Superior temporal gyrus (tissue), 1 donor: Measurements from ENCODE around the gene VWA7.

ENCODE experiments used
- DNase-seq: peaks from one replicate; pipeline ENCODE4 v3.0.0-alpha.2; 2016; ENCODE audit errors: extremely low spot score

The VWA7 gene

DNA sequence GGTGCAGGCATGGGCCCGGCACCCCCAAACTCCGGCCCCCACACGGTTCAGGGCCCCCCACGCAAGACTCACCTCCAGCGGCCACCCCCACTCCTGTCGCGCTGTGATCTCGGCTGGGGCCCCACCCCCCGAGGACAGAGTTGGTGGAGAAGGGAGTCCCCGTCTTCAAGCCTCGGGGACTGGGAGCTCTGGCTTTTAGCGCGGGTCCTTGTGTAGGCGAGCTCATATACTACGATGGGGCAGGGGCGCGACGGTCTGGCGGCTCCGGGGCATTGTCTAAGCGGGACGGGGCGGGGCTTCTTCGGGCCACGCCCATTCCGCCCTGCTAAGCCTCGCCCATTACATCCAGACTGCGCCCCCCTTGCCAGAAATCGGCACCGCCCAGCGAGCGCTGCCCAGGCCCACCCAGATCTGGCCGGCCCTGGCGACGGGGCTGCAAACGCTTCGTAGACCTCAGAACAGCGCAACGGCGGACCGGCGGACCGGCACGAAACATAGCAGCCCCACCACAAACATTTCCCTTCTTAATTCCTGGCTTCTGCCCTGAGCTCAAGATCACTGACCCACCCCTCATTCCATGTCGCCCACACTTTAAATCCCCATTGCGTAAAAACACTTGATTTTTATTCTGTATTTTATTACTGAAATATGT lies 47.0 kb downstream of the VWA7 start:
- DNase-seq: peak; percentile 64

DNA sequence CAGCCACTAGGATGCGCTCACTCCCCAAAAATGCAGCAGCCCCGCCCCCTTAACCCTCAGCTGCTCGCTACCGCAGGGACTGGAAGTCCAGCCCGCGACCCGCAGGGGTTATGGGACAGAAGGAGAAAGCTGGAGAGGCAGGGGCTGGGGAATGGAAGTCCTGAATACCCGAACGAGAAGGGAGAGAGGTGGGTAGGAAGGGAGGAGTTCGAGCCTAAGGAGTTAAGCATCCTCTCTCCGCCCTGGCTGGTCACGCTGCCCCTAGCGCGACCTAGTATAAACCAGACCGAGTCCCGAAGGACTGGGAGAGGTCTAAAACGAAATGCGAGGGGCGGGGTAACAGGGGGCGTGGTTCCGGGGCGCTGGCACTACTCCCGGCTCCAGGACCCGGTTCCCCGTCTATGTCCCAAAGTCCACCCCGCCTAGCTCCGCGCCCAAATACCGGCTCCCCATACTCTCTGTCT lies 47.6 kb downstream of the VWA7 start:
- peak; percentile 79 for DNase-seq

DNA sequence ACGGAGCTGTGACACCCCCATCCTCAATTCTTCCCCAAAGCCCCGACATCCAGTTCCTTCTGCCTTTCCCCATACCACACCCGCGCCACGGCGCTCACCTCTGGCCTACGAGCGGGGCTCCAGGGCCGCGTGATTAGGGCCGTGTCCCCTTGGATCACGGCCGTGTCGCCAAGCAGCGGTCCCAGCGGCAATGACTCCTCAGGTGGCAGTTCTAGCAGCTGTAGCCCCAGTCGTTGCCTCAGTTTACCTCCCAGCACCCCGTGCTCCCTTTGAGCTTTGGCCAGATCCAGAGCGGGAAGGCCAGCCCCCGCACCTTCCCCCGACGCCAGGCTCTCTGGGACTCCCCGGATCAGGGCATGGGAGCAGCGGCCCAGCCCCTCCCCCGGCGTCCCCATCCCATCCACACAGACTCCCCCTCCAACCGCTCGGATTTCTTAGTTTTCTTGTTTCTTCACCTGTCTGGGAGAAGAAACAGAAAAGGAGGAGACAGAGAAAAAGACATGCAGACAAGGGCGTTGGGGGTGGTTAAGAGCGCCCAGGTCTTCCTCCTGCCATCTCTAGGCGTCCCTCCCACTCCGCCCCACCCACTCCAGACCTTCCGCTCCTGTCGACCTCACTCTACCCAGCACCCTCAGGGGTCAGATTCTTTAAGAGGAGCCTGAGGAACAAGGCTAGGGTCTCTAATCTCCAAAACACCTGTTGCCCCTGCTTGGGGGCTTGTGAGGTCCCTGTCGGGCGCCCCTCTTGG lies 48.2 kb downstream of the VWA7 start, which contains the start of gene DDAH2:
Gene DDAH2, minus strand, starts transcription at position 533 of the 748 bp plus-strand sequence. Its CDS starts 138 bp downstream, at position 395.
- DNase-seq: no peak

DNA sequence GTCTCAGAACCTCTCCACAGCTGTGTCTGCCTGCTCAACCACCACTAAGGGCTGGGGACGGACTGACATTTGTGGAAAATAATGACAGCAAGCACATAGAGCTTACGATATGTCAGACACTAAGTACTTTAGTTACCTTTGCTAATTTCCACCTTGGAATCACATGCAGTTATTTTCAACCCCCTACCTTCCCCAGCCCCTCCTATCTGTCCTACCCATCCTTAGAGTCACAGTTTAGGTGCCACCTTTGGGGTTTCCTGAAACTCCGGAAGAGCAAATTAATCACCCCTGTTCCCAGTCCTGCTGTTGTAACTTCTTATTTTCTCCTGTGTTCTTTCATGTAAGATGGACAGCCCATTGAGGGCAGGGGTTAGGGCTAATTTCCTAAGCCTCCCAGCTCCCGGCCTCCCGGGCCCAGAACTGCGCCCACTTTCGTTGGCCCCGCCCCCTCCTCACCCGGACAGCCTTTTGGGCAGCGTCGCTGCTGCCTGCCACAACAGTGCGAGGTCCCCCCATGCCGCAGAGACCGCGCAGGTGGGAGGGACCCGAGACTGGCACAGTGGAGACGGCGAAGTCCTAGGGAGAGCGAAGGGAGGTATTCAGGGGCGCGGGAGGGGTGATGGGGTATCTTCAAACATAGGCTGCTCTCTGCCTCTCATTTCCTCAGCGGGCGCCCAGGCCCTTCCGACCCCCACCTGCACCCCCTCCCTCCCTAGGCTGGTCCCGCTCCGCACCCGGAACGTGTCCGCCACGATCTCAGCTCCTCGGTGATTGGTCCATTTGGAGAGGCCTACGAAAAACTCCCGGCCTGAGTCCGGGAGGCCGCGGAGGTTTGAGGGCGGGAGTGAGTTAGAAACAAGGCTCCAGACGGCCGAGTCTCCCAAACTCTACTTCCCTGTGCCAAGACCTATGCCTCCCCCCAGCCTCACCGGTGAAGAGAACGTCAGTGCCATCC lies 49.1 kb downstream of the VWA7 start:
- no peak for DNase-seq

DNA sequence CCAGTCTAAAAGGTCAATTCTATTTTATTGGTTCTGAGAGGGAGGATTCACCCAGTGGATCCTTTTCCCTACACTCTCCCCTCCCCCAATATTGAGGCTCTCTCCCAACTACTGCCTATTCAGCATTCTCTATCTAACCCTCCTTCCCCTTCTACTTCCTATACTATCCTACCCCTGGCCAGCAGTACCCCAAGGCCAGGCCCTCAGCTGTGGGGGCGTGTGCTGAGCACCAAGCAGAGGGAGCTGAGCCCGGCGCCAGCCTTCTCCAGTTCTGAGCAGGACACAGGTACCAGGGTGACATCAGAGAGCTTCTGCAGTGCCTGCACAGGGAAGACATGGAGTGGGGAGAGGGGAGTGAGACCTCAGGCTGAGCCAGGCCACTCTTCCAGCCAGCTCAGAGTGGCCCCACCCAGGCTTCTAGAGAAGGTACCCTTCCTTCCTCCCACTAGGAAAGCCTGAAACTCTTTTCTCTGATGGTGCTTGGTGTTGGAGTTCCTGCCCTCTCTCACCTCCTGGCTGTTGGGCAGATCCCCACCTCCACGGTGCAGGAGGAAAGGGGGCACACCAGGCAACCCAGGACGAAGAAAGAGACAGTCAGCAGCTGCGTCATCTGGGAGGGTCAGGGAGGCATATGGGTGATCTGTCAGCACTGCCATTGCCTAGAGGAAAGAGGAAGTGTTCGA lies 50.0 kb downstream of the VWA7 start:
- DNase-seq: no peak

DNA sequence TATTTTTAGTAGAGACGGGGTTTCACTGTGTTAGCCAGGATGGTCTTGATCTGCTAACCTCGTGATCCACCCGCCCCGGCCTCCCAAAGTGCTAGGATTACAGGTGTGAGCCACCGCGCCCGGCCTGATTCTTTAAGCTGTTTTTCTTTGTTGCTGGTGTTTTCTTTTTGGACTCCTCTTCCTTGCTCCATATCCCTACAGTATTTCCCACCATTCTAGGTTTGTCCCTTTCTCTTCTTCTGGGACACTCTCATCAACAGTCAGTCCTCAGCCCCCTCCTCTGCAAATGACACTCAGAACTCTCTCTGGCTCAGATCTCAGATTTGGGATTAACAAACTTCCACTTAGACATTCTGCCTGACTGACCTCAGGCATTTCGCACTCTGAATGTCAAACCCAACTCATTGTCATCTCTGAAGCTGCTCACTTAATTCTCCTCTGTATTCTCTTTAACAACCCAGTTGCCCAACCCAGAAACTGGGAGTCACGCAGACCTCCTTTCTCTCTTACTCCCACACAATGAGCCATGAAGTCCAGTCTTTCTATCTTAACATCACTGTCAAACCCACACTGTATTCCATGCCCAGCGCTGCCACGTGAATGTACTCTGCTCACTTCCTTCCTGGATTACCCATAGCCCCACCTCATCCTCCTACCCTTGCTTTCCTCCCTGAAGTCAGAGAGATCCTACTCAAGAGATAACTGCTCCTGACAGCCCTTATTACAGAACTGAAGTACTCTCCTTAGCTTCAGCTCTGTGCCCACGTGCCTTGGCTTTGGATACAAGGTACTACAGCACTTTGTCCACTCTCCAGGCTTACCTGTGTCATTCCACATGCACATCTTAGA lies 51.4 kb downstream of the VWA7 start:
- DNase-seq: no peak

DNA sequence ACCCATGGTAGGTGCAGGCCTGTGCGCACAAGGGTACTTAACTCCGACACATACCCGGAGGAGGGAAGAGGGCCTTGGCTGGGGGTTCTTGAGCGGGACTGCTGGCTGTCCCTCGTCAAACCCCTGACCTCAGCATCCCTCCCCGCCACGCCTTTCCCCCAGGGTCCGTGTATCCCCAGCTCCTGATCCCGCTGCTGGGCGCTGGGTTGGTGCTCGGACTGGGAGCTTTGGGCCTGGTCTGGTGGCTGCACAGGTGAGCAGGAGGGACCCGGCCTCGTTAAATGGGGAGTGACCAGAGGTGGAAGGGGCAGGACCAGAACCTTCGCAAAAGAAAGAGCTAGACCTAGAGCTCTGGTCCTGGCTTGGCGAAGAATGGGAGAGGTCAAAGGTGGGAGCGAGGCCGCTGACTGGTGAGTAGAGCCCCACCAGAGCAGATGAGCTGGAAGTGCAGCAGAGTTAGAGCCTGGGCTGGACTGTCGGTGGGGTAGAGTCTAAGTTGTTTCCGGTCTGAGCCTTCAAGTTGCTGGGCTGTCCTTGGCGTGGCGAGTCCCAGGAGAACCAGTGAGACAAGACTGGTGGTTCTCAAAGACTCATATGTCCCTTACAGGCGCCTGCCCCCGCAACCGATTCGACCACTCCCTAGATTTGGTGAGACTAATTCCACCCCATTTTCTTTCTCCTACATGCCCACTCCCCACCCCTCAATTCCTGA lies 53.0 kb downstream of the VWA7 start:
- no peak for DNase-seq

DNA sequence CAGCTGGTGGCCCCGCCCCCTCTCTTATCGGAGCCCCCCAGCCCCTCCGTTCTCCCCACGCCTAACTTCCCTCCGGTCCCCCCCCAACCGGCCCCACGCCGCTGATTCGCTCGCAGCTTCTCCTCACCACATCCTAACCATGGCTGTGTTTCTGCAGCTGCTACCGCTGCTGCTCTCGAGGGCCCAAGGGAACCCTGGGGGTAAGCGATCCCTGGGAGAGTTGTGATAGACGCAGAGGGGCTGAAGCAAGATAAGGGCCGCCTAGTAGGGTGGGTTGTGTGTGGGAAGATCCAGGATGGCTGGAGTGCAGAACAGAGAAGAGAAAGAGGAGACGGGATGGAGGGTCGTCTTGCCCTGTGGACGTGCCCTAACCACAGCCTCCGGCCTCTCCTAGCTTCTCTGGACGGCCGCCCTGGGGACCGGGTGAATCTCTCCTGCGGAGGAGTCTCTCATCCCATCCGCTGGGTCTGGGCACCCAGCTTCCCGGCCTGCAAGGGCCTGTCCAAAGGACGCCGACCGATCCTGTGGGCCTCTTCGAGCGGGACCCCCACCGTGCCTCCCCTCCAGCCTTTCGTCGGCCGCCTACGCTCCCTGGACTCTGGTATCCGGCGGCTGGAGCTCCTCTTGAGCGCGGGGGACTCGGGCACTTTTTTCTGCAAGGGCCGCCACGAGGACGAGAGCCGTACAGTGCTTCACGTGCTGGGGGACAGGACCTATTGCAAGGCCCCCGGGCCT lies 53.7 kb downstream of the VWA7 start, which contains the start of gene MPIG6B:
Gene MPIG6B, plus strand, starts transcription at position 129 of the 735 bp plus-strand sequence. Its CDS starts 11 bp downstream, at position 140.
- DNase-seq: no peak

DNA sequence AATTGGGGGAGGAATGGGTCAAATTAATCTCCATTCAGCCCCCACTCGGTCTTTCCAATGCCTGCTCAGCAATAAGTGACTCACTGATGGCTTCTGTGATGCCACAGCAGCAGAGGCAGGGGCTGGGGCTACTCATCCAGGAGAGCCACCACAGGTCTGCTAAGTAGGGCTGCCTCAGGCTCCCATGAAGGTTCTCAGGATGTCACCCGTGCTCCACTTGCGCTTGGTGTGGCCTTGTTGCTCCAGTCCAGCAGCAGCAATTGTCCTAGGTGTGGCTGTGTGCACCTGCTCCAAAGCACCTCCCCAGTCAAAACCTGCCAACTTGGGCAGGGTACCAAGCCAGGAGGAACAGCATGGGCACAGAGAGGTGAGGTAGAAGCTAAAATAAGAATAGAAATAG lies 55.0 kb downstream of the VWA7 start:
- DNase-seq: no peak

DNA sequence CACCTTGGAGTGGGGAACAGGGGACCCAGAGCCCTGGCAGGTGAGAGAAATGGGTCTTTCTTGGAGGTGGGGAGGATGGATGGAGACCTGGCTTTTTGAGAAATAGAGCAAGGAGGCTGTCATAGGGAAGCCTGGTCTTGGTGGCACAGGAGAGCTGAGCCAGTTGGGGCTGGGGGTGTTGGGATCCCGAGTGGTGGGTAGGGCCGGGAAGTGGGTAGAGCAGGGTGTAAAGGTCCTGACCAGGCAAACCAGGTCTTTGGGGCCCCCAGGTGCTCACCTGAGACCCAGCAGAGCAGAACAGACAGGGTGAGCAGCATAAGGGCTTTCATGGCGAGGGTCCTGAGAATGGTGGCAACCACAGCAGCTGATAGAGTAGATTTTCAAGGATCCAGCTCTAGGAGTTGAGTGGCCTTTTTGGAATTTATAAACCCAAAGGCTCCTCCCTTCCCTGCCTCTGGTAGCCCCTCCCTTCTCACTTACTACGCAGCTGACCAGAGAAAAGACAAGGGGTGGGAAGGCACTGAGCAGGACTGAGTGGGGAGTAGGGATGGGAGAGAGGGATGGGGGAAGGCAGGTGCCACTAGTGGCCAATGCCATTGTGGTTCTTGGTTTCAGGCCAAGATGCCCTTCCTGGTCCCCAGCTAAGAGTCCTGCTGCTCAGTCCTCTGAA lies 55.6 kb downstream of the VWA7 start, which contains the start of gene LY6G6C:
Gene LY6G6C, minus strand, starts transcription at position 396 of the 670 bp plus-strand sequence. Its CDS starts 67 bp downstream, at position 329.
- DNase-seq: no peak

DNA sequence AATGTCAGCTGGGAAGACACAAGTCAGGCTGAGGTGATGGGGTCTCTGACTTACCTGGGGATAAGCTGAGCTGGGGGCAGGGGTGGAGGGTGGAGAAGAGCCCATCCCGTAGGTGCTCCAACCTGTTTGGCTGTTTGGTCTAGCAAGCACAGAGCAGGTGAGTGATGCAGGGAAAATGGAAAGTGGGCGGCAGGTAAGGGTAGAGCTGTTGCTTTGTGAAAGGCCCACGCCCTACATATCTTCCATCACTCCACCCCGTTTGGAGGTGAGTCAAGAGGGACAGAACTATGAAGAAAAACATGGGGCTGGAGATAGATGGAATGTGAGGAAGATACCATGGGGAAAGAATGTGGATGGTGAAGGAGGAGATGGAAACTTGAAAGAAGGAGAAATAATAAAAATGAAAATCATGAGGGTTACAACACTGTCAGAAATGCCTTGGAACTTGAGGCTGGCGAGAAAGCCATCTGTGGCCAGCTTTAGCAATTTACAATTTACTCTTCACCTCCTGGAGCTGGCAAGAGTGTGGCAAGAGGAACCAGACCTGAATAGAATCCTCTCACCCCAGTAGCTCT lies 56.8 kb downstream of the VWA7 start:
- DNase-seq: no peak

DNA sequence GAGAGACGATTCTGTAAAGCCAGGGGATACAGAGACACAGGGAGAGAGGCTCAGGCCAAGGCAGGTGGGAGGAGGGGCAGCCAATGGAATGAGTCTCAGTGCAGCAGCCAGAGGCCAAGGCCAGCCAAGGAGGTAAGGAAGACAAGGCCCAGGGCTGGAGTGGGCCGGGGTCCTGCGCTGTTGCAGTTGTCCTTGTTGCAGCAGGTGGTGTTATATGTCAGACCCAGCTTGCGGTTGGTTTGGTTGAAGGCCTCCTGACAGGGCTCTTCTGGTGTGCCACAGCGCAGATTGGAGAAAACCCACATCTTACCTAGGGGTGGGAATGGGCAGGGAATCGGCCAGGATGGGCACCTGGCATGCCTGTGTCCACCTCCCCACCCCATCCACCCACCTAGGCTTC lies 58.1 kb downstream of the VWA7 start:
- DNase-seq: no peak

DNA sequence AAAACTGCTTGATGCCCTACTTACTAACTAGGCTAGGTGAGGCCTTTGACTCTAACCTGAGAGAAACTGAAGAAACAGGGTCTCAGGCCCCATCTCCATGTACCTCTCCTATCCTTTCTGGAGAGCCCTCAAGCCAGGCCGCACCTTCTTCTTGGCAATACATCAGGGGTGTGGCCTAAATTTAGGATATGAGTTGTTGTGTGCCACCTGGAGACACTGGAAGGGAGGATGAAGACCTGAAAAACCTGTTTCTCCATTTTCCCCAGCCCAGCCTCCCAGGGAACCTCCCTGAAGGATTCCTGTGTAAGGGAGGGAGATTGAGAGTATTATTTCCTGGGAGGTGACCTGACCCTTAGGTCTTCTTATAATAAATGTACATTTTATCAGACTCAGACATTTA lies 58.9 kb downstream of the VWA7 start:
- no peak for DNase-seq

DNA sequence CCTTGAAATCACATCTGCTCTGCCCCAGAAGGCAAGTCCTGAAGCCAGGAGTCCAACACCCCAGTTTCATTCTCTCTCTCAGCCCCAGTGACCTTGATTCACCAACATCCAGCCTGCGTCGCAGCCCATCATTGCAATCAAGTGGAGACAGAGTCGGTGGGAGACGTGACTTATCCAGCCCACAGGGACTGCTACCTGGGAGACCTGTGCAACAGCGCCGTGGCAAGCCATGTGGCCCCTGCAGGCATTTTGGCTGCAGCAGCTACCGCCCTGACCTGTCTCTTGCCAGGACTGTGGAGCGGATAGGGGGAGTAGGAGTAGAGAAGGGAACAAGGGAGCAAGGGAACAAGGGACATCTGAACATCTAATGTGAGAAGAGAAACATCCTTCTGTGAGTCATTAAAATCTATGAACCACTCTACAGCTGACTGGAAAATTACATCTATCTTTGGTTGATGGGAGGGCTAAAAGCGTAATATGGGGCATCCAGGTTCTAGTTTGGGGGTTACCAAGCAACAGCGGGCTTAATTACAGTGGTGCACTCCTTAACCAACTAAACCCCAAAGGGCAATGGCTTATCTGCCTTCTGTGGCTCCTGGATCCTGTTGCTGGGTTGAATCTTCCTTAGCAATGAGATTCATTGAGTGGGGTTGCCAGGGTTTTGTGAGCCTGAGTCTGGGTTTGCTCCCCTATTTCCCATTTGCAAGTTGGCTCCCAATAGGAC lies 59.5 kb downstream of the VWA7 start:
- DNase-seq: no peak
